Neuronal stem cell (in vitro differentiated cells): Measurements from ENCODE around the gene BCAS3.

Experiments
- DNase-seq: peaks from one replicate; pipeline ENCODE4 v3.0.0-alpha.2; 2013; ENCODE audit warnings: low spot score
- H2AFZ ChIP-seq: one replicate; pipeline ENCODE4 v1.6.1; 2013; ENCODE audit warnings: mild to moderate bottlenecking, low read length, inconsistent platforms
- H2AK5ac ChIP-seq: 2 replicates; pipeline ENCODE4 v1.6.1; 2013; ENCODE audit warnings: low read depth, mild to moderate bottlenecking, inconsistent platforms, low read length, moderate library complexity, mixed read lengths
- H2BK120ac ChIP-seq: 2 replicates; pipeline ENCODE4 v1.6.1; 2013; ENCODE audit warnings: low read depth, mild to moderate bottlenecking, inconsistent platforms, low read length, moderate library complexity, mixed read lengths
- H2BK12ac ChIP-seq: one replicate; pipeline ENCODE4 v1.6.1; 2013; ENCODE audit warnings: low read length, inconsistent platforms
- H2BK15ac ChIP-seq: 2 replicates; pipeline ENCODE4 v1.6.1; 2013; ENCODE audit warnings: mild to moderate bottlenecking, low read length, inconsistent platforms, mixed read lengths
- H2BK5ac ChIP-seq: one replicate; pipeline ENCODE4 v1.6.1; 2013; ENCODE audit warnings: inconsistent platforms, mild to moderate bottlenecking, low read length, moderate library complexity
- H3K14ac ChIP-seq: one replicate; pipeline ENCODE4 v1.6.1; 2013; ENCODE audit warnings: low read length, inconsistent platforms
- H3K18ac ChIP-seq: 2 replicates; pipeline ENCODE4 v1.6.1; 2013; ENCODE audit warnings: low read length, inconsistent platforms
- H3K23ac ChIP-seq: 2 replicates; pipeline ENCODE4 v1.6.1; 2013; ENCODE audit warnings: low read depth, mild to moderate bottlenecking, mixed read lengths, low read length, inconsistent platforms; ENCODE audit not compliant: poor library complexity
- H3K27ac ChIP-seq: replicated peaks from 3 replicates; pipeline ENCODE4 v1.5.1; 2013; ENCODE audit warnings: low read length, inconsistent platforms
- H3K27me3 ChIP-seq, 3 experiments: 2 replicates each; pipeline ENCODE4 v1.6.1; 2013; ENCODE audit warnings: low read length in 3 of 3, mild to moderate bottlenecking in 2 of 3, inconsistent platforms in 1 of 3, low read depth in 1 of 3, mixed read lengths in 1 of 3, moderate library complexity in 1 of 3; ENCODE audit not compliant: control insufficient read depth in 3 of 3, insufficient read depth in 3 of 3
- H3K36me3 ChIP-seq, 2 donors: replicated peaks in 1 of 2; 2 replicates each; pipeline ENCODE4 v1.6.1; 2013; ENCODE audit warnings: low read length in 2 of 2; ENCODE audit not compliant: control insufficient read depth in 2 of 2, insufficient read depth in 2 of 2
- H3K4ac ChIP-seq: 2 replicates; pipeline ENCODE4 v1.6.1; 2013; ENCODE audit warnings: inconsistent platforms, mild to moderate bottlenecking, low read length, moderate library complexity
- H3K4me1 ChIP-seq, 2 donors: 1 replicate in 1 of 2; 2 replicates in 1 of 2; pipeline ENCODE4 v1.6.1; 2013; ENCODE audit warnings: low read length in 2 of 2, low read depth in 1 of 2; ENCODE audit not compliant: control insufficient read depth in 2 of 2, insufficient read depth in 1 of 2
- H3K4me2 ChIP-seq: one replicate; pipeline ENCODE4 v1.6.1; 2013; ENCODE audit warnings: mild to moderate bottlenecking, low read length, inconsistent platforms; ENCODE audit not compliant: insufficient read depth, poor library complexity, severe bottlenecking
- H3K4me3 ChIP-seq, 2 donors: 2 replicates each; pipeline ENCODE4 v1.5.1; 2013; ENCODE audit warnings: low read length in 2 of 2, mild to moderate bottlenecking in 2 of 2, inconsistent platforms in 1 of 2, moderate library complexity in 1 of 2
- H3K79me1 ChIP-seq: one replicate; pipeline ENCODE4 v1.6.1; 2013; ENCODE audit warnings: low read depth, mild to moderate bottlenecking, inconsistent platforms, low read length, moderate library complexity
- H3K9ac ChIP-seq: one replicate; pipeline ENCODE4 v1.6.1; 2013; ENCODE audit warnings: mild to moderate bottlenecking, low read depth, low read length, inconsistent platforms; ENCODE audit not compliant: poor library complexity
- H3K9me3 ChIP-seq, 2 donors: replicated peaks in 1 of 2; 2 replicates each; pipeline versions ENCODE3 to v1.6.1; 2013; ENCODE audit warnings: low read length in 2 of 2, mild to moderate bottlenecking in 2 of 2, inconsistent platforms in 1 of 2, low read depth in 1 of 2, mixed read lengths in 1 of 2, moderate library complexity in 1 of 2; ENCODE audit not compliant: control insufficient read depth in 2 of 2, insufficient read depth in 1 of 2
- H4K8ac ChIP-seq: one replicate; pipeline ENCODE4 v1.6.1; 2013; ENCODE audit warnings: low read depth, mild to moderate bottlenecking, inconsistent platforms, low read length, moderate library complexity
- H4K91ac ChIP-seq: one replicate; pipeline ENCODE4 v1.6.1; 2013; ENCODE audit warnings: low read length, low read depth, mild to moderate bottlenecking, inconsistent platforms; ENCODE audit not compliant: poor library complexity
- WGBS, 2 donors: extraction: QIAGEN DNeasy Blood & Tissue Kit; methylation state at CpG; one replicate each; pipeline ENCODE4 v1.1.7; 2013; ENCODE audit warnings: missing lambda C conversion rate in 2 of 2, mixed read lengths in 1 of 2; ENCODE audit not compliant: insufficient read length in 2 of 2, insufficient replicate concordance in 1 of 2; ENCODE audit errors: extremely low coverage in 2 of 2; 5-methylcytosine and 5-hydroxymethylcytosine counted together

Gene BCAS3

DNA sequence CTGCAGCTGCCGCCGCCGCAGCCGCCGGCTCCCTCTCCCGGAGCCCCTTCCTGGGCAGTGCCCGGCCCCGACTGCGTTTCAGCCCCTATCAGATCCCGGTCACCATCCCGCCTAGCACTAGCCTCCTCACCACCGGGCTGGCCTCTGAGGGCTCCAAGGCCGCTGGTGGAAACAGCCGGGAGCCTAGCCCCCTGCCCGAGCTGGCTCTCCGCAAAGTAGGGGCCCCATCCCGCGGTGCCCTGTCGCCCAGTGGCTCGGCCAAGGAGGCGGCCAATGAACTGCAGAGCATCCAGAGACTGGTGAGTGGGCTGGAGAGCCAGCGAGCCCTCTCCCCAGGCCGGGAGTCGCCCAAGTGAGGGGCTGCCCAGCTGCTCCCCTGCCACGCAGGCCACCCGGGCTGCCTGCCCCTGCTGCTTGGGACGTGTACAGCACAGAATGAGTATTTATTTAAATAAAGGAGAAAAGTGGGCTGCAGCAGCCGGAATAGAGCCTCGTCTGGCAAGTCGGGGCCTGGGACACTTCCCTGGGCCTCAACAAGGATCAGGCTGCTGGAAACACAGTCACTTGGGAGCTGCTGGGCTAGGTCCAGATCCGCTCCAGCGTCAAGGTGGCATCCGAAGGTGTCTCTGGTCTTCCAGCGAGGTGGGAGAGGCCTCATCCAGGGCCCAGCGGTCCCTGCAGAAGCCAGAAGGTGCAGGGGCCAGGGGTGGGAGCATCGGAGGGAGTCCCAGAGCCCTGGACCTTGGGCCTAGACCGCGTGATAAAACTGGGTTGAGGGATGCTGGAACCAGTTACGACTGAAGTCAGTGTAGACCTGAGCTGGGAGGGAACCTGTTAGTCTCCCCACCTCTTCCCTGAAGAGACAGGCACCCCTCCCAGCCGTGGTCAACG lies 730.7 kb downstream of the BCAS3 start:
- H3K9ac ChIP-seq, result no peak overlapping the region
- H3K4me2 ChIP-seq, result no peak overlapping the region
- H3K4ac ChIP-seq, result no peak overlapping the region
- H2BK5ac ChIP-seq, result no peak overlapping the region
- no peaks in the 10 kb centered on the region for H3K36me3 ChIP-seq
- no peak overlapping the region for H3K27ac ChIP-seq
- no peak overlapping the region for H4K91ac ChIP-seq
- WGBS, 2 donors, result no CpG with 5 or more reads among the region's 41 CpGs
- H3K4me1 ChIP-seq, result peaks cover 10 to 12% of the 10 kb centered on the region in 2 donors
- no peak overlapping the region for H3K23ac ChIP-seq
- no peak overlapping the region for H3K14ac ChIP-seq
- H3K9me3 ChIP-seq, result peaks cover 5 to 6% of the 10 kb centered on the region in 2 donors
- DNase-seq, result no peak
- peaks cover 66 to 98% (median 90%) of the 10 kb centered on the region in 3 experiments for H3K27me3 ChIP-seq
- no peak overlapping the region for H2AK5ac ChIP-seq
- H3K18ac ChIP-seq, result peak overlapping the region; percentile 40
- no peak overlapping the region for H2BK12ac ChIP-seq
- no peak overlapping the region for H2BK120ac ChIP-seq
- no peak overlapping the region for H3K4me3 ChIP-seq
- H2BK15ac ChIP-seq, result no peak overlapping the region
- H4K8ac ChIP-seq, result no peak overlapping the region
- H2AFZ ChIP-seq, result peak overlapping the region; percentile 60
- no peaks in the 10 kb centered on the region for H3K79me1 ChIP-seq

DNA sequence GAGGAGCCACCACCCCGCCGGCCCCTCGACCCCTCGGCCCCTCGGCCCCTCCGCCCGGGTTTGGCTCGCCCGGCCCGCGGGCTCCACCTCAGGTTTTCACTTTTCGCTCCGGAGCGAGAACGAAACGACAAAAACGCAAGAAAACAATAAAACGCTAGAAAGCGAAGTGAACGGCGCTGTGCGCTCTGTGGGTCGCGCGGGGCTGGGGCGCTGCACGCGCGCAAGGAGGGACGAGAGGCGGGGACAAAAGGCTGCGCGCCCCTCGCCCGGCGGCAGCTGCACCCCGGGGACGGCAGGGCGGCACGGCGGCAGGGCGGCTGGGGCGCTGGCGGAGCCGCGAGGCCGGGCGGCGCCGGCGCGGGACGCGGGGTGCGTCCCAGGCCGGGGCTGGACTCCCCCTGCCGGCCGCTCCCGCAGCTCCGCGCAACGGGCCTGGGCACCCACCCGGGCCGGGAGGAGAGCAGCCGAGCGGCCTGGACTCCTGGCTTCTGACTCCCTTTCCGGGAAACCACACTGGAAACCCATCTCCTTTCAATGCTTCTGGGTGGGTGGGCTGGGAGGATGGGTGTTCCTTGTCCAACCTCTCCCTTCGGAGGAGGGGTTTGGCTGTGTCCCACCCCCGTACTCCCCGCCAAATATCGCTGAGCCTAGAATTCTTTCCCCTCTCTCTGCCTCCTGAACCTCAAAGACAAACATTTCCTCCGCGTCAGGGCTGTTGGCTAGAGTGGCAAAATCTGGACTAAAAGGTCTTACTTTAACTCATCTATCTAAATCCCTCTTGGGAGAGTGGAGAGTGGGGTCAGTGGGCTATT lies 731.9 kb downstream of the BCAS3 start:
- H3K27ac ChIP-seq, result no peak overlapping the region
- H3K9me3 ChIP-seq, result peaks cover 2 to 16% of the 10 kb centered on the region in 2 donors
- no peak overlapping the region for H2BK5ac ChIP-seq
- H3K9ac ChIP-seq, result peak overlapping the region; percentile 82
- H3K4me1 ChIP-seq, result peaks cover 10 to 12% of the 10 kb centered on the region in 2 donors
- peak overlapping the region; percentile 100 for H2AFZ ChIP-seq
- no peak overlapping the region for H2BK120ac ChIP-seq
- no peak for DNase-seq
- H4K8ac ChIP-seq, result no peak overlapping the region
- no peak overlapping the region for H2BK12ac ChIP-seq
- H3K18ac ChIP-seq, result peak overlapping the region; percentile 84
- H3K23ac ChIP-seq, result peak overlapping the region; percentile 47
- H3K4me3 ChIP-seq, result peak overlapping the region; percentile 50 to 72
- peak overlapping the region; percentile 96 for H3K4me2 ChIP-seq
- no CpG with 5 or more reads among the region's 73 CpGs for WGBS, 2 donors
- H3K36me3 ChIP-seq, result no peaks in the 10 kb centered on the region
- H2AK5ac ChIP-seq, result no peak overlapping the region
- H2BK15ac ChIP-seq, result no peak overlapping the region
- peaks cover 55 to 96% (median 87%) of the 10 kb centered on the region in 3 experiments for H3K27me3 ChIP-seq
- no peak overlapping the region for H3K14ac ChIP-seq
- no peak overlapping the region for H4K91ac ChIP-seq
- H3K79me1 ChIP-seq, result no peaks in the 10 kb centered on the region
- no peak overlapping the region for H3K4ac ChIP-seq

DNA sequence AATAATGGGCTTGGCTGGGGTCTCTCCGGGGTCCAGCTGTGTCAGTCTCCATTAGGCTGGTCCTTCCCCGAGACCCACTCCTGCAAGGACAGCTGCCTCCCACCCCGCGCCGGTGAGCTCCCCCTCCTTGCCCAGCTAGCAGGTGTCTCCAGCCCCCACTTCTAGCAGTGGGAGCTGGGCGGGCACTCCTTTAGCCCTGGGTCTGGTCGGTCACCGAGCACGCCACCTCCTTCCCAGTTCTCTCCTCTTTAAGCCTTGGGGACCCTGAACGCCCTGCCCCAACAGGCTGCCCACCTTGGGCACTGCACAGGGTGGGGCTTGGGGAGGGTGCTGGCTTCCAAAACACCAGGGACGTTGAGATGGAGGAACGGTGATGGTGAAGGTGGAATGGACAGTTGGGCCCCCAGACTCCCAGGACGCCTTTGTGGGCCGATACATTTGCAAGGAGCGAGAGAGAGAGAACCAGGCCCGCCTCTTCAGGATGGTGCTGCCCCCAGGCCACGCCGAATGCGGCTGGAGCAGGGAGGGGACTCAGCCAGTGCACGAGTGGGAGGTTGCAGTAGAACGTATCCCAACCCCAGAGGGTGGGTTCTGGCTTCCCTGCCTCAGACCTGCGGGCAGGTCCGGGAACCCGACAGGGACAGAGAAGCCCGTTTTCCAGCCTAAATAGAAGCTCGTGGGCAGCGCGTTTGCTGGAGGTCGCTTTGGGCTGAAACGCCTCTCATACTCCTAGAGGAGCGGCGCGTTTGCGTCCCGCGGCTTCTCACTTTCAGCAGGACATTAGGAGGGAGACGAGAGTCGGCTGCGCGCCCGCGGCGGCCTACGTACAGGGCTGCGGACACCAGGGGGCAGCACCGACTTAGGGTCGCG lies 732.7 kb downstream of the BCAS3 start:
- H3K4ac ChIP-seq, result no peak overlapping the region
- peaks cover 46 to 88% (median 78%) of the 10 kb centered on the region in 3 experiments for H3K27me3 ChIP-seq
- H3K4me3 ChIP-seq, result peak overlapping the region; percentile 25 to 60
- H3K9ac ChIP-seq, result peak overlapping the region; percentile 78
- peak overlapping the region; percentile 100 for H2AFZ ChIP-seq
- H3K18ac ChIP-seq, result peak overlapping the region; percentile 83
- H3K4me2 ChIP-seq, result peak overlapping the region; percentile 90
- H3K14ac ChIP-seq, result no peak overlapping the region
- H4K8ac ChIP-seq, result no peak overlapping the region
- H4K91ac ChIP-seq, result no peak overlapping the region
- H3K27ac ChIP-seq, result no peak overlapping the region
- peak; percentile 68 for DNase-seq
- no peak overlapping the region for H3K23ac ChIP-seq
- no peak overlapping the region for H2BK12ac ChIP-seq
- peaks cover 2 to 23% of the 10 kb centered on the region in 2 donors for H3K9me3 ChIP-seq
- H2BK120ac ChIP-seq, result no peak overlapping the region
- no CpG with 5 or more reads among the region's 48 CpGs for WGBS, 2 donors
- H3K4me1 ChIP-seq, result peaks cover 7% of the 10 kb centered on the region in 2 donors
- no peaks in the 10 kb centered on the region for H3K79me1 ChIP-seq
- peak overlapping the region; percentile 42 for H2AK5ac ChIP-seq
- no peaks in the 10 kb centered on the region for H3K36me3 ChIP-seq
- peak overlapping the region; percentile 71 for H2BK15ac ChIP-seq
- H2BK5ac ChIP-seq, result no peak overlapping the region
